Glutamatergic neuron (in vitro differentiated cells): Measurements from ENCODE around the gene PLEKHJ1. TPM values are rescaled to one million over a fixed set of nuclear protein-coding genes. Genes with fewer than 3 reads are reported as not detected.

Source experiments
- DNase-seq: peaks from one replicate; pipeline ENCODE4 v3.0.0; 2022
- H3K27ac Mint-ChIP-seq: one replicate; pipeline ENCODE4 v1.8.0; 2020; ENCODE audit warnings: mild to moderate bottlenecking, mixed read lengths, inconsistent platforms; ENCODE audit not compliant: unreplicated experiment
- H3K27me3 Mint-ChIP-seq: one replicate; pipeline ENCODE4 v1.8.0; 2020; ENCODE audit warnings: mild to moderate bottlenecking, moderate library complexity, mixed read lengths, inconsistent platforms; ENCODE audit not compliant: unreplicated experiment
- H3K36me3 Mint-ChIP-seq: one replicate; pipeline ENCODE4 v1.8.0; 2020; ENCODE audit warnings: mild to moderate bottlenecking, mixed read lengths, inconsistent platforms; ENCODE audit not compliant: unreplicated experiment
- H3K4me1 Mint-ChIP-seq: one replicate; pipeline ENCODE4 v1.8.0; 2020; ENCODE audit warnings: mild to moderate bottlenecking, low read depth, mixed read lengths, inconsistent platforms; ENCODE audit not compliant: unreplicated experiment
- H3K4me3 Mint-ChIP-seq: one replicate; pipeline ENCODE4 v1.8.0; 2020; ENCODE audit warnings: mild to moderate bottlenecking, mixed read lengths, inconsistent platforms; ENCODE audit not compliant: unreplicated experiment
- H3K9me3 Mint-ChIP-seq: one replicate; pipeline ENCODE4 v1.8.0; 2020; ENCODE audit warnings: mild to moderate bottlenecking, moderate library complexity, mixed read lengths, inconsistent platforms; ENCODE audit not compliant: unreplicated experiment
- CTCF ChIP-seq: fragments of 200-600 bp; sonication (generic); IDR thresholded peaks from one replicate; pipeline ENCODE4 v1.5.0; 2021; ENCODE audit not compliant: partially characterized antibody, unreplicated experiment
- total RNA-seq: library from RNA; stranded (reverse); fragmentation: NEBNext Ultra II Directional; extraction: Animal tissue kit (Norgen Biotek cat#: 25700); gene quantifications from one replicate; pipeline ENCODE4 v1.2.1, GENCODE V29; 2021; ENCODE audit not compliant: unreplicated experiment

Gene PLEKHJ1
- total RNA-seq, 1 donor from 2014 or later = 164 TPM

DNA sequence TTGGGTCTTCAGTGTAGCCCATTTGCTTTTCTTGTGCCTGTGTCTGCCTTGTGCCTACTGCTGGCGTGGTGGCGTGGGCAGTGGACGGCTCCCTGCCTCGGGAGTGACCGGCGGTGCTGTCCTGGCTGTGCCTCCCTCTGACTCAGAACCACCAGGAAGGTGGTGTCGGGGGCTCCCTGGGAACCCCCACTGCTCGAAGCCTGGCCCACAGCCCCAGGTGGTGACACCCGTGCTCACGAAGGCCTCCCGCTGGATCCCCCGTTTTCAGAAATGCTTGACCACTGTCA is 7.9 kb upstream of the PLEKHJ1 start:
- H3K27ac Mint-ChIP-seq = no peak overlapping the region
- DNase-seq = no peak
- H3K27me3 Mint-ChIP-seq = peaks cover 9% of the 10 kb centered on the region
- H3K9me3 Mint-ChIP-seq = peaks cover 9% of the 10 kb centered on the region
- H3K36me3 Mint-ChIP-seq = no peaks in the 10 kb centered on the region
- no peak for TF ChIP-seq CTCF
- peaks cover 16% of the 10 kb centered on the region for H3K4me1 Mint-ChIP-seq
- no peak overlapping the region for H3K4me3 Mint-ChIP-seq

- Mint-ChIP-seq H3K27ac (peak overlapping the region; percentile 77), H3K27me3 (peaks cover 9% of the 10 kb centered on the region), H3K4me1 (peaks cover 20% of the 10 kb centered on the region), H3K36me3 (no peaks in the 10 kb centered on the region), H3K4me3 (no peak overlapping the region), H3K9me3 (peaks cover 9% of the 10 kb centered on the region)
- TF ChIP-seq CTCF = no peak
- peak; percentile 46 for DNase-seq
Measured at GRCh38 chr19:2243274-2244124, 7.4 kb upstream of the PLEKHJ1 start.

GRCh38 chr19:2242816-2243215 is 6.7 kb upstream of the PLEKHJ1 start:
- H3K4me1 Mint-ChIP-seq = peaks cover 23% of the 10 kb centered on the region
- DNase-seq = no peak
- peak overlapping the region; percentile 76 for H3K4me3 Mint-ChIP-seq
- H3K9me3 Mint-ChIP-seq = peaks cover 11% of the 10 kb centered on the region
- TF ChIP-seq CTCF = no peak
- H3K36me3 Mint-ChIP-seq = no peaks in the 10 kb centered on the region
- H3K27ac Mint-ChIP-seq = peak overlapping the region; percentile 85
- H3K27me3 Mint-ChIP-seq = peaks cover 9% of the 10 kb centered on the region

DNA sequence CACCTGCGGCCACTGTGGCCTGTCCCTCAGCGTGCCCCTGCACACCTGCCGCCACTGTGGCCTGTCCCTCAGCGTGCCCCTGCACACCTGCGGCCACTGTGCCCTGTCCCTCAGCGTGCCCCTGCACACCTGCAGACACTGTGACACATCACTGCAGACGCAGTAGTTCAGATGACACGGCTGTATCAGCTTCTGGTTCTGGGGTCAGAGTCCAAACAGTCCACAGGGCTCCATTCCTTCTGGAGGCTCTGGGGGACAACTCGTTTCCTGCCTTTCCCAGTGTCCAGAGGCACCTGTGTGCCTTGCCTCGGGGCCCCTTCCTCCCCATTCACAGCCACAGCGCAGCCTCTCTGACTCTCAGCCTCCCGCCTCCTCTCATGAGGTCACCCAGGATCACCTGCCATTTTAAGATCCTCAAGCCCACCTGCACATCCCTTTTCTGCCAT is 6.0 kb upstream of the PLEKHJ1 start:
- DNase-seq = no peak
- Mint-ChIP-seq H3K27me3 (peaks cover 9% of the 10 kb centered on the region), H3K27ac (peak overlapping the region; percentile 85), H3K36me3 (no peaks in the 10 kb centered on the region), H3K4me3 (no peak overlapping the region), H3K9me3 (peaks cover 15% of the 10 kb centered on the region), H3K4me1 (peaks cover 27% of the 10 kb centered on the region)
- no peak for TF ChIP-seq CTCF

DNA sequence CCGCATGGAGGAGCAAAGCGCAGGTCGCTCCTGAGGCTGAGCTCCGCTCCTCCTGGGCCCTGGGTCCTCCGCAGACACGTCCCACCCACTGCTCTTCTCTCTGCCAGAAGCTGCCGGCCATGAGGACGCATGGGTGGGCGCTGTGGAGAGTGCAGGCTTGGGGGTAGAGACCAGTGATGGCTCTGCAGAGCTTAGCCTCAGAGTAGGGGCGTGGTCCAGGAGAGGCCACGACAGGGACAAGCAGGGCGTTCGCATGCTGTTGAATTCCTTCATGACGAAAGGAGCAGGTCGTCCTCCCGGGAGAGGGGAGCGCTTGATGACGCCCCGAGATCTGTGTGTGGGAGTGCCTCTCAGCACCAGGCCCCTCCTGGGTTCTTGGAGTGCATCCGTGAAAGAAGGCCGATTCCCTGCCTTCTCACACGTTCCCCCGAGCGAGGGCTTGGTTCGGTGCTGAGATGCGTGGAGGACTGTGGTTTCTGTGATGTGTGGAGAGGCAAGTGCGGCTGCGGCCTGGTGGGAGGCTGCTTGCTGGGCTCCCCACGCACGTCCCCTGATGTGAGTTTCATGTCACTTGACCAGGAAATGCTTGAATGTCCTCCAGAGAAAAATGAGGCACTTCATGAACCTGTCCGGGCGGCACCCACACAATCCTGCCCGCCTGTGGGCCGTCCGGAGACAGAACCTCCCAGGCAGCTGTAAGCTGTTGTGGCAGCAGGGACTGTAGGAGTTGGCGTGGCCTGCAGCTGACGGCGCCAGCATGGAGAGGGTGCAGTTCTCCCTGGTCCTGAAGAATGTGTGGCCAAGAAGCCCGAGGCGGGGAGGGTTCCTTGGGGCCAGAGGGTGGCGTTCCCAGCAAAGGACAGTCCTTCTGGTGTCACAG is 5.0 kb upstream of the PLEKHJ1 start:
- H3K4me1 Mint-ChIP-seq = peaks cover 27% of the 10 kb centered on the region
- no peak for TF ChIP-seq CTCF
- peaks cover 20% of the 10 kb centered on the region for H3K9me3 Mint-ChIP-seq
- DNase-seq = no peak
- no peaks in the 10 kb centered on the region for H3K36me3 Mint-ChIP-seq
- H3K27me3 Mint-ChIP-seq = peaks cover 15% of the 10 kb centered on the region
- peak overlapping the region; percentile 91 for H3K4me3 Mint-ChIP-seq
- peak overlapping the region; percentile 84 for H3K27ac Mint-ChIP-seq
